Prostate gland (tissue), 2 donors: Measurements from ENCODE around the gene BNIP3.

Source experiments
- POLR2A ChIP-seq: fragments of 450-650 bp; IDR thresholded peaks from one replicate; pipeline ENCODE4 v1.6.1; 2016; ENCODE audit warnings: antibody characterized with exemption, mild to moderate bottlenecking
- POLR2AphosphoS5 ChIP-seq: sonication (generic); formaldehyde crosslinking; IDR thresholded peaks from one replicate; pipeline ENCODE4 v1.6.1; 2017; ENCODE audit warnings: antibody characterized with exemption
- TF ChIP-seq, protein P1 (sequence below), 4 experiments: fragments of 200-600 bp in 2 of 4; fragments of 450-650 bp in 2 of 4; sonication (generic) in 2 of 4; IDR thresholded peaks; 1 replicate in 3 of 4; 2 replicates in 1 of 4; pipeline ENCODE4 v1.5.1; 2016 to 2019; ENCODE audit warnings: antibody characterized with exemption in 4 of 4, mild to moderate bottlenecking in 2 of 4, moderate library complexity in 2 of 4

DNA sequence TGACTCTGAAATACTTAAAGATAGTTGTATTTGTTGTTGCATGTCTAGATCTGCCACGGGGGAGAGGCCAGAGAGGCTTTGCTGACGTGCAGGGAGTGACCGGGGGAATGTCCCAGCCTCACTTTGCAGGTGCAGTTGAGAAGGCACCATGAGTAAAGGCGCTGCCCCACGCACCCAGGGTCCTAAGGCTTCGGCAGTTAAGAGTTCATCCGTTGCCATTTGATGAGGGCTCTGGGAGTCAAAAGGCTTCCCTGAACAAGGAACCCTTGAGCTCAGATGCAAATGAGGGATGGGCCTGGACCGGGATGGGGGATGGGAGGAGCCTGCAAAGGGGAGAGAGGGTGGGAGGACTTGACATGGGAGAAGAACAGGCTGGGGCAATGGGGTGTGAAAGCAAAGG is 60.5 kb downstream of the BNIP3 start:
- no peak for TF ChIP-seq POLR2A
- TF ChIP-seq, protein P1, sequence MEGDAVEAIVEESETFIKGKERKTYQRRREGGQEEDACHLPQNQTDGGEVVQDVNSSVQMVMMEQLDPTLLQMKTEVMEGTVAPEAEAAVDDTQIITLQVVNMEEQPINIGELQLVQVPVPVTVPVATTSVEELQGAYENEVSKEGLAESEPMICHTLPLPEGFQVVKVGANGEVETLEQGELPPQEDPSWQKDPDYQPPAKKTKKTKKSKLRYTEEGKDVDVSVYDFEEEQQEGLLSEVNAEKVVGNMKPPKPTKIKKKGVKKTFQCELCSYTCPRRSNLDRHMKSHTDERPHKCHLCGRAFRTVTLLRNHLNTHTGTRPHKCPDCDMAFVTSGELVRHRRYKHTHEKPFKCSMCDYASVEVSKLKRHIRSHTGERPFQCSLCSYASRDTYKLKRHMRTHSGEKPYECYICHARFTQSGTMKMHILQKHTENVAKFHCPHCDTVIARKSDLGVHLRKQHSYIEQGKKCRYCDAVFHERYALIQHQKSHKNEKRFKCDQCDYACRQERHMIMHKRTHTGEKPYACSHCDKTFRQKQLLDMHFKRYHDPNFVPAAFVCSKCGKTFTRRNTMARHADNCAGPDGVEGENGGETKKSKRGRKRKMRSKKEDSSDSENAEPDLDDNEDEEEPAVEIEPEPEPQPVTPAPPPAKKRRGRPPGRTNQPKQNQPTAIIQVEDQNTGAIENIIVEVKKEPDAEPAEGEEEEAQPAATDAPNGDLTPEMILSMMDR (IDR thresholded peaks at IDR 0.05): no peak
- no peak for TF ChIP-seq POLR2AphosphoS5
